GM21717 (cell line): ENCODE measurements around the gene ABCB11.
"Not testable (repeated sequence)": the region's sequence is repeated elsewhere in the genome, so short reads cannot be mapped to it uniquely, and the experiment has no call there.

Experiments
- ATAC-seq: cut with Tn5 transposase; IDR thresholded peaks from one replicate; pipeline ENCODE4 v1.9.1; 2021; ENCODE audit warnings: mild to moderate bottlenecking, moderate library complexity; ENCODE audit not compliant: unreplicated experiment

ABCB11 gene

GRCh38 chr2:169046440-169047151 lies 15.5 kb upstream of the ABCB11 start:
- no peak for ATAC-seq

GRCh38 chr2:169042856-169043255 lies 11.7 kb upstream of the ABCB11 start:
- no peak for ATAC-seq

- no peak for ATAC-seq
Observed at GRCh38 chr2:169041594-169041993, 10.5 kb upstream of the ABCB11 start.

- ATAC-seq: no peak
Observed at GRCh38 chr2:169039702-169040101, 8.6 kb upstream of the ABCB11 start.

- ATAC-seq: peak; percentile 85
Observed at GRCh38 chr2:169038338-169038757, 7.2 kb upstream of the ABCB11 start.

- ATAC-seq: peak; percentile 59
Observed at GRCh38 chr2:169036736-169037440, 5.8 kb upstream of the ABCB11 start.

GRCh38 chr2:169035887-169036286 lies 4.8 kb upstream of the ABCB11 start:
- ATAC-seq: no peak

- ATAC-seq: no peak
Observed at GRCh38 chr2:169034984-169035544, 3.9 kb upstream of the ABCB11 start.

- ATAC-seq: no peak
Observed at GRCh38 chr2:169034256-169034655, 3.1 kb upstream of the ABCB11 start.

- no peak for ATAC-seq
Observed at GRCh38 chr2:169029341-169029740, 1.8 kb downstream of the ABCB11 start.

GRCh38 chr2:169027234-169027633 lies 3.9 kb downstream of the ABCB11 start:
- no peak for ATAC-seq

GRCh38 chr2:169026056-169026455 lies 5.1 kb downstream of the ABCB11 start:
- ATAC-seq: no peak

- no peak for ATAC-seq
Observed at GRCh38 chr2:169023161-169023560, 8.0 kb downstream of the ABCB11 start.

GRCh38 chr2:169018390-169018789 lies 12.7 kb downstream of the ABCB11 start:
- no peak for ATAC-seq

- ATAC-seq: no peak
Observed at GRCh38 chr2:169015943-169016342, 15.2 kb downstream of the ABCB11 start.

- ATAC-seq: no peak
Observed at GRCh38 chr2:169014780-169015179, 16.3 kb downstream of the ABCB11 start.

- ATAC-seq: no peak
Observed at GRCh38 chr2:169013628-169014026, 17.5 kb downstream of the ABCB11 start.

GRCh38 chr2:169012812-169013627 lies 18.1 kb downstream of the ABCB11 start:
- no peak for ATAC-seq

GRCh38 chr2:169012191-169012792 lies 18.8 kb downstream of the ABCB11 start:
- not testable (repeated sequence) for ATAC-seq

- ATAC-seq: no peak
Observed at GRCh38 chr2:169011698-169012097, 19.4 kb downstream of the ABCB11 start.
